ENCODE data around the gene KCNN3.

Gene KCNN3

GRCh38 chr1:154719586-154720327, 150.3 kb downstream of the KCNN3 start:
- no peak for DNase-seq

DNA sequence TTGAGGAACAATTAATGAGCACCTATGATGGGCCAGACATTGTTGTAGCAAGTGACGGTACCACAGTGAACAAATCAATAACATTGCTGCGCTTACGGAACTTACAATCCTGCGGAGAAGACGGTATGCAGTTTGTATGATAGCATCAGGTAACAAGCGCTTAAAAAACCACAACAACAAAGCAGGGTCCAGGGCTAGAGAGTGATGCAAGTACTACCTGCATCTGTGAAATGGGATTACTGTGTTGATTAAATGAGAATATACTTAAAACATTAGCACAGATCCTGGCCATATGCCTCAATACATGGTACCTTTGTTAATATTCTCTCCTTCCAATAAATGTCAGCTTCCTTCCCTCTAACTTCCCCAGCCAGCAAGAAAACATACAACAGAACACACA, 151.5 kb downstream of the KCNN3 start:
- no peak for DNase-seq

- DNase-seq, result no peak
Observed at GRCh38 chr1:154717528-154717924, 152.6 kb downstream of the KCNN3 start.

GRCh38 chr1:154716614-154717527, 153.2 kb downstream of the KCNN3 start:
- DNase-seq, result no peak

DNA sequence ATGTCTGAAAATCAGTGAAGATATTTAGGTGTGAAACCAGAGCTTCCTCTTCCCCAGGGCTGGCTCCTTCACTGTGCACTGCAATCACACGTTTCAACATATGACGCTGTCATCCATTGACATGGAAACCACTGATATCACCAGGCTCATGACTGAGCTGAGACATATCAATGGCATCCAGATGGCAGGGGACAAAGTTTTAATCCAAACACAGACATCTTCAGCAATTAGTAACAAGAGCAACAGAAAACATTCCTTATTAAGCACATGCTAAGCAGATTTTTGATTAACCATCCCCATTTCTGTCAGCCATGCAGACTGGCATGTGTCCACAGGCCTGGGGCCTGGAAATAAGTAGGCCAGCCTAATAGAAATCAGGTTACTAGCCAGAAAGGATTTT, 154.1 kb downstream of the KCNN3 start:
- no peak for DNase-seq

GRCh38 chr1:154715385-154715784, 154.7 kb downstream of the KCNN3 start:
- DNase-seq, result no peak

- DNase-seq, result no peak
Observed at GRCh38 chr1:154714638-154715037, 155.4 kb downstream of the KCNN3 start.

- no peak for DNase-seq
Observed at GRCh38 chr1:154714052-154714623, 155.9 kb downstream of the KCNN3 start.

- DNase-seq, result no peak
Observed at GRCh38 chr1:154713005-154713404, 157.1 kb downstream of the KCNN3 start.

GRCh38 chr1:154712166-154712810, 157.8 kb downstream of the KCNN3 start:
- no peak for DNase-seq

GRCh38 chr1:154711416-154711815, 158.7 kb downstream of the KCNN3 start:
- no peak for DNase-seq

- DNase-seq, result no peak
Observed at GRCh38 chr1:154710106-154710505, 160.0 kb downstream of the KCNN3 start.

DNA sequence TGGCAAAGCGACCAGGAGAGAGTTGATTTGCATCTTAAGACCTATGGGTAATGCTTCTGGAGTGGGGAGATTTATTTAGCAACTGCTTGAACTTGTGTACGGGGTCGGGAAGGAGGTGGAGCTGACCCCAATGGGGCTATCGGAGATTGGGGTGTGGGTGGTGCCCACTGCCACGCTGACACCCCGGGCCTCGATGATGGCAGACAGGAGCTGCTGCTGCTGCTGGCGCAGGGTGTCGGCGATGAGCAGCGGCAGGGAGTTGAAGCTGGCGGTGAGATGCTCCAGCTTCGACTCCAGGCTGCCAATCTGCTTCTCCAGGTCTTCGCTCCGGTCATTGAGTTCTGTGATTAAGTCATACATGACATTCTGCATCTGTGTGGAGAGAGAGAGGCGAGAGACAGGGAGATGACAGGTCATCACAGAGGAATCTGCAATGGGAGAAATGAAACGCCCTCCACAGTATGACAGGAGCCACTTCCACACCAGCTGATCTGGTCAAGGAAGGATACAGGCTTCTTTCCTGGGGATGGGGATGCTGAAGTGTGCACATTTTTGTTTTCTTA, 162.1 kb downstream of the KCNN3 start:
- no peak for DNase-seq

- DNase-seq, result no peak
Observed at GRCh38 chr1:154706851-154707250, 163.2 kb downstream of the KCNN3 start.

- DNase-seq, result no peak
Observed at GRCh38 chr1:154705544-154705943, 164.5 kb downstream of the KCNN3 start.

DNA sequence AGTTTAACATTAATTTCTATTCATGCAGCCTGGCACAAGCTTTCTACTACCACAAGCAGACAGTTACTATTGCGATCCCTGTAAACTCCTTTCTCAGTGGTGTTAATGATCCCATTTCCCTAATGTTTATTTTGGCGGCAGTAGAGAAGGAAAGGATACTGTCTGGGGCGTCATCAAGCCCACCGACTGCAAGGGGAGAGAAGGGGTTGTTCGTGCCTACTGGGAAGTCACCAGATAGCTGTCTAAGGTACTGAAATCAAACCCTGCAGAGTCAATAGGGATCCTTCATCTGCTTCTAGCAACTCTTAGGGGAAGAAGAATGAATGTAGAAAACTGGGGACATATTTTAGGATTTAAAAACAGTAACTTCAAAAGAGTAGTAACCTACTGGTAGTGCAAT, 166.9 kb downstream of the KCNN3 start:
- no peak for DNase-seq

- DNase-seq, result no peak
Observed at GRCh38 chr1:154698320-154699096, 171.6 kb downstream of the KCNN3 start.

GRCh38 chr1:154697710-154698109, 172.4 kb downstream of the KCNN3 start:
- no peak for DNase-seq

- DNase-seq, result no peak
Observed at GRCh38 chr1:154696456-154696855, 173.6 kb downstream of the KCNN3 start.

DNA sequence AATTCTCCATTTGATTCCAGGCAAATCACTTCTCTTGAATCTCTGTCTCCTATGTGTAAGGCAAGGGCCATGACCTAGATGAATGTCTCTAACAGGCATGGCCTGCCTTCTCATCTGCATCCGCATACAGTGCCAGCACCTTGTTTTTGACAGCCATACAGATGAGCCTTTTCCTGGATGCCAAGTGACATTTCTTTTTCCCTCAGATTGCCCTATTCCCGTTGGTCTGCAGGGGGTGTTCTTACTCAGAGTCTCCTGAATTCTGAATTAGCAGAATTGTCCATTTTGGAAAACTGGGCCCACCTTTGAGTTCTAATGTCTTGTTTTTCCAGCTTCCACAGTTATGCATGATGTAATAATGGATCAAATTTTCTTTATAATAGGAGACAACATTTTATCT, 174.1 kb downstream of the KCNN3 start:
- DNase-seq, result no peak

- no peak for DNase-seq
Observed at GRCh38 chr1:154694995-154695394, 175.1 kb downstream of the KCNN3 start.

DNA sequence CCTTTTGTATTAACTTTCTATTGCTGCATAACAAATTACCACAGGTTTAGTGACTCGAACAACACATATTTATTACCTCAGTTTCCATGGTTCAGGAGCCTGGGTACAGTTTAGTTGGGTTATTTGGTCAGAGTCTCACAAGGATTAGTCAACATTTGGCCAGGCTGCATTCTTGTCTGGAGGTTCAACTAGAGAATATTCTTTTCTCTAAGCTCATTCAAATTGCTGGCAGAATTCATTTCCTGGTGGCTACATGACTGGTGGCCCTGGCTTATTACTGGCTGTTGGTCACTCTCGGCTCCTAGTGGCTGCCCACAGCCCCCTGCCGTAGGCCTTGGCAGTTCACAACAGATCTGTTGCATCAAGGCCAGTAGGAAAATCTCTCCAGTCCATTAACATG, 181.0 kb downstream of the KCNN3 start:
- DNase-seq, result no peak

All from DMS79 treated with DMSO at 0.1 percent for 48 hours (cell line).